Fibroblast of lung (primary cell): Measurements from ENCODE around the gene ZBTB7B. TPM values are rescaled to one million over a fixed set of nuclear protein-coding genes. Genes with fewer than 3 reads are reported as not detected.

Experiments
- DNase-seq, 2 donors: peaks; one replicate each; pipeline versions ENCODE4 v3.0.0 to v3.0.0-alpha.2; 2010; ENCODE audit warnings: low read depth in 2 of 2
- H2AFZ ChIP-seq: 2 replicates; pipeline ENCODE4 v1.5.1; 2012; ENCODE audit warnings: low read length, control low read depth, inconsistent platforms
- H3K27ac ChIP-seq: 2 replicates; pipeline ENCODE4 v1.5.1; 2011; ENCODE audit warnings: low read length, control low read depth; ENCODE audit not compliant: insufficient read depth
- H3K27me3 ChIP-seq: 2 replicates; pipeline ENCODE4 v1.5.1; 2011; ENCODE audit warnings: mild to moderate bottlenecking, low read length; ENCODE audit not compliant: control insufficient read depth, insufficient read depth
- H3K36me3 ChIP-seq: 2 replicates; pipeline ENCODE4 v1.5.1; 2011; ENCODE audit warnings: low read length; ENCODE audit not compliant: control insufficient read depth, insufficient read depth
- H3K4me1 ChIP-seq: 2 replicates; pipeline ENCODE4 v1.5.1; 2011; ENCODE audit warnings: low read length; ENCODE audit not compliant: control insufficient read depth, insufficient read depth; ENCODE audit errors: extremely low read depth
- H3K4me2 ChIP-seq: 2 replicates; pipeline ENCODE4 v1.5.1; 2011; ENCODE audit warnings: low read length, control low read depth; ENCODE audit not compliant: insufficient read depth; ENCODE audit errors: extremely low read depth
- H3K4me3 ChIP-seq, 4 experiments: fragments of 200-600 bp in 1 of 4; sonication (generic) in 1 of 4; replicated peaks in 1 of 4; 2 replicates each; pipeline ENCODE4 v1.5.1; 2011 to 2016; ENCODE audit warnings: low read length in 4 of 4, low read depth in 3 of 4, mild to moderate bottlenecking in 3 of 4, control low read depth in 2 of 4, inconsistent platforms in 1 of 4, mixed read lengths in 1 of 4; ENCODE audit not compliant: insufficient read depth in 1 of 4; ENCODE audit errors: control extremely low read depth in 1 of 4
- H3K79me2 ChIP-seq: 2 replicates; pipeline ENCODE4 v1.5.1; 2012; ENCODE audit warnings: mild to moderate bottlenecking, low read length, inconsistent platforms; ENCODE audit not compliant: control insufficient read depth, insufficient read depth
- H3K9ac ChIP-seq: 2 replicates; pipeline ENCODE4 v1.5.1; 2011; ENCODE audit warnings: mild to moderate bottlenecking, low read length, control low read depth; ENCODE audit not compliant: insufficient read depth
- H3K9me3 ChIP-seq: 2 replicates; pipeline ENCODE4 v1.5.1; 2012; ENCODE audit warnings: low read depth, low read length; ENCODE audit not compliant: control insufficient read depth, insufficient read depth
- H4K20me1 ChIP-seq: 2 replicates; pipeline ENCODE4 v1.5.1; 2011; ENCODE audit warnings: low read length; ENCODE audit not compliant: control insufficient read depth, insufficient read depth; ENCODE audit errors: extremely low read depth
- CTCF ChIP-seq, 2 donors: IDR thresholded peaks in 1 of 2; conservative IDR thresholded peaks in 1 of 2; 1 replicate in 1 of 2; 2 replicates in 1 of 2; pipeline ENCODE4 v1.5.1; 2011 to 2012; ENCODE audit warnings: low read length in 2 of 2, control low read depth in 1 of 2, inconsistent platforms in 1 of 2, low read depth in 1 of 2, mild to moderate bottlenecking in 1 of 2
- EZH2 ChIP-seq: IDR thresholded peaks from 2 replicates; pipeline ENCODE4 v1.5.1; 2012; ENCODE audit warnings: low read length, control low read depth, mild to moderate bottlenecking; ENCODE audit errors: missing control alignments
- polyA plus RNA-seq, 2 donors: library from polyadenylated mRNA; depleted of rRNA in 1 of 2; stranded (reverse) in 1 of 2; unstranded in 1 of 2; fragments of >200 nt; gene quantifications; 2 replicates each; pipeline ENCODE4 v1.2.1, GENCODE V29; 2011 to 2012; ENCODE audit warnings: missing spikeins in 1 of 2
- total RNA-seq: library from RNA; depleted of rRNA; stranded (reverse); fragments of >200 nt; gene quantifications from 2 replicates; pipeline ENCODE4 v1.2.1, GENCODE V29; 2014

The ZBTB7B gene
- total and polyA plus RNA-seq, 2 donors (not counting 1 experiment from before 2014, with no cell fraction given), result 7.0 to 19.3 TPM

- DNase-seq, result peak; percentile 92 to 95
- H3K27me3 ChIP-seq, result no peaks in the 10 kb centered on the region
- H3K27ac ChIP-seq, result peak within 1 kb of the TSS; percentile 94
- peaks cover 60% of the 10 kb centered on the region for H3K79me2 ChIP-seq
- peak within 1 kb of the TSS; percentile 85 for H3K4me2 ChIP-seq
- no peaks in the 10 kb centered on the region for H3K9me3 ChIP-seq
- H3K9ac ChIP-seq, result peak within 1 kb of the TSS; percentile 76
- H4K20me1 ChIP-seq, result no peaks in the 10 kb centered on the region
- TF ChIP-seq EZH2, result no peak
- no peak for TF ChIP-seq CTCF (conservative IDR thresholded peaks at IDR 0.05 in 1 of 2, IDR thresholded peaks at IDR 0.05 in 1 of 2; ENCODE audit: low read depth in 1 of 2, low read length in 2 of 2)
- peak within 1 kb of the TSS; percentile 60 to 92 (median 82) for H3K4me3 ChIP-seq
- H3K36me3 ChIP-seq, result peaks cover 20% of the 10 kb centered on the region
- H3K4me1 ChIP-seq, result peaks cover 26% of the 10 kb centered on the region
- H2AFZ ChIP-seq, result no peak within 1 kb of the TSS
Observed at GRCh38 chr1:154970631-154971340, 31.8 kb upstream of the ZBTB7B start, which contains the start of gene SHC1. SHC1 (minus strand) TSS chr1:154970747; CDS start chr1:154970526, 221 bp downstream.

GRCh38 chr1:154971341-154971998 lies 31.1 kb upstream of the ZBTB7B start:
- Histone ChIP-seq H3K27ac (peak overlapping the region; percentile 94), H3K4me2 (peak overlapping the region; percentile 85), H3K9me3 (no peaks in the 10 kb centered on the region), H4K20me1 (no peaks in the 10 kb centered on the region), H3K4me3 (peak overlapping the region; percentile 24 to 92 (median 61)), H3K36me3 (peaks cover 16% of the 10 kb centered on the region), H3K27me3 (no peaks in the 10 kb centered on the region), H3K79me2 (peaks cover 61% of the 10 kb centered on the region), H2AFZ (no peak overlapping the region), H3K4me1 (peaks cover 26% of the 10 kb centered on the region), H3K9ac (peak overlapping the region; percentile 52)
- DNase-seq, result no peak
- TF ChIP-seq CTCF (conservative IDR thresholded peaks at IDR 0.05 in 1 of 2, IDR thresholded peaks at IDR 0.05 in 1 of 2; ENCODE audit: low read depth in 1 of 2, low read length in 2 of 2), result no peak
- TF ChIP-seq EZH2, result no peak

- no peaks in the 10 kb centered on the region for H4K20me1 ChIP-seq
- peaks cover 26% of the 10 kb centered on the region for H3K4me1 ChIP-seq
- H2AFZ ChIP-seq, result no peak overlapping the region
- DNase-seq, result no peak
- peak overlapping the region; percentile 30 to 85 (median 52) for H3K4me3 ChIP-seq
- peak overlapping the region; percentile 94 for H3K27ac ChIP-seq
- H3K4me2 ChIP-seq, result peak overlapping the region; percentile 91
- H3K27me3 ChIP-seq, result no peaks in the 10 kb centered on the region
- TF ChIP-seq EZH2 (no peak), CTCF (conservative IDR thresholded peaks at IDR 0.05 in 1 of 2, IDR thresholded peaks at IDR 0.05 in 1 of 2; ENCODE audit: low read depth in 1 of 2, low read length in 2 of 2) (no peak)
- peaks cover 61% of the 10 kb centered on the region for H3K79me2 ChIP-seq
- peaks cover 11% of the 10 kb centered on the region for H3K36me3 ChIP-seq
- H3K9ac ChIP-seq, result peak overlapping the region; percentile 41
- H3K9me3 ChIP-seq, result no peaks in the 10 kb centered on the region
Observed at GRCh38 chr1:154972213-154972516, 30.4 kb upstream of the ZBTB7B start.
